Activated naive CD4-positive, alpha-beta T cell treated with anti-CD3 and anti-CD28 coated beads, Interleukin-2, amount 50 U/mL, for 24 hours (primary cell): ENCODE results near the gene C17orf50.
"Not testable (repeated sequence)": the region's sequence is repeated elsewhere in the genome, so short reads cannot be mapped to it uniquely, and the experiment has no call there.

Experiments used
- H3K27ac Mint-ChIP-seq: one replicate; pipeline ENCODE4 v1.8.0; 2021; ENCODE audit warnings: mild to moderate bottlenecking, mixed read lengths
- H3K27me3 Mint-ChIP-seq: one replicate; pipeline ENCODE4 v1.8.0; 2021; ENCODE audit warnings: mixed read lengths
- H3K36me3 Mint-ChIP-seq: one replicate; pipeline ENCODE4 v1.8.0; 2021; ENCODE audit warnings: mixed read lengths
- H3K4me1 Mint-ChIP-seq: one replicate; pipeline ENCODE4 v1.8.0; 2021; ENCODE audit warnings: mixed read lengths
- H3K4me3 Mint-ChIP-seq: one replicate; pipeline ENCODE4 v1.8.0; 2021; ENCODE audit warnings: mild to moderate bottlenecking, mixed read lengths
- H3K9me3 Mint-ChIP-seq: one replicate; pipeline ENCODE4 v1.8.0; 2021; ENCODE audit warnings: mixed read lengths

C17orf50 gene

GRCh38 chr17:35743626-35744328 is 16.9 kb upstream of the C17orf50 start:
- Mint-ChIP-seq H3K36me3 (no peaks in the 10 kb centered on the region), H3K27me3 (peaks cover 15% of the 10 kb centered on the region), H3K27ac (no peak overlapping the region), H3K4me3 (no peak overlapping the region), H3K9me3 (no peaks in the 10 kb centered on the region), H3K4me1 (peaks cover 16% of the 10 kb centered on the region)

- H3K9me3 Mint-ChIP-seq: no peaks in the 10 kb centered on the region
- H3K27ac Mint-ChIP-seq: no peak overlapping the region
- H3K4me1 Mint-ChIP-seq: peaks cover 18% of the 10 kb centered on the region
- no peaks in the 10 kb centered on the region for H3K36me3 Mint-ChIP-seq
- H3K4me3 Mint-ChIP-seq: no peak overlapping the region
- peaks cover 24% of the 10 kb centered on the region for H3K27me3 Mint-ChIP-seq
Measured at GRCh38 chr17:35744830-35745229, 15.9 kb upstream of the C17orf50 start.

GRCh38 chr17:35745246-35745645 is 15.4 kb upstream of the C17orf50 start:
- Mint-ChIP-seq H3K4me1 (peaks cover 17% of the 10 kb centered on the region), H3K27me3 (peaks cover 26% of the 10 kb centered on the region)

GRCh38 chr17:35745749-35746320 is 14.9 kb upstream of the C17orf50 start:
- H3K27me3 Mint-ChIP-seq: peaks cover 29% of the 10 kb centered on the region
- H3K4me3 Mint-ChIP-seq: no peak overlapping the region
- no peaks in the 10 kb centered on the region for H3K36me3 Mint-ChIP-seq
- H3K9me3 Mint-ChIP-seq: no peaks in the 10 kb centered on the region
- peaks cover 18% of the 10 kb centered on the region for H3K4me1 Mint-ChIP-seq
- H3K27ac Mint-ChIP-seq: no peak overlapping the region

More at GRCh38 chr17:35745246-35745645, 15.4 kb upstream of the C17orf50 start:
- no peaks in the 10 kb centered on the region for H3K36me3 Mint-ChIP-seq
- no peak overlapping the region for H3K4me3 Mint-ChIP-seq
- H3K27ac Mint-ChIP-seq: no peak overlapping the region
- H3K9me3 Mint-ChIP-seq: no peaks in the 10 kb centered on the region

- no peaks in the 10 kb centered on the region for H3K9me3 Mint-ChIP-seq
- no peak overlapping the region for H3K27ac Mint-ChIP-seq
- peaks cover 15% of the 10 kb centered on the region for H3K4me1 Mint-ChIP-seq
- no peaks in the 10 kb centered on the region for H3K36me3 Mint-ChIP-seq
- no peak overlapping the region for H3K4me3 Mint-ChIP-seq
- peaks cover 28% of the 10 kb centered on the region for H3K27me3 Mint-ChIP-seq
Measured at GRCh38 chr17:35747540-35748017, 13.1 kb upstream of the C17orf50 start.

GRCh38 chr17:35748341-35748841 is 12.3 kb upstream of the C17orf50 start:
- Mint-ChIP-seq H3K4me1 (peaks cover 15% of the 10 kb centered on the region), H3K4me3 (no peak overlapping the region), H3K36me3 (no peaks in the 10 kb centered on the region), H3K27me3 (peaks cover 27% of the 10 kb centered on the region), H3K27ac (no peak overlapping the region), H3K9me3 (no peaks in the 10 kb centered on the region)

GRCh38 chr17:35748979-35749378 is 11.7 kb upstream of the C17orf50 start:
- Mint-ChIP-seq H3K36me3 (no peaks in the 10 kb centered on the region), H3K9me3 (no peaks in the 10 kb centered on the region), H3K27ac (peak overlapping the region; percentile 14), H3K27me3 (peaks cover 24% of the 10 kb centered on the region), H3K4me1 (peaks cover 15% of the 10 kb centered on the region), H3K4me3 (no peak overlapping the region)

- Mint-ChIP-seq H3K36me3 (no peaks in the 10 kb centered on the region), H3K27me3 (peaks cover 22% of the 10 kb centered on the region), H3K9me3 (no peaks in the 10 kb centered on the region), H3K4me3 (no peak overlapping the region), H3K4me1 (peaks cover 15% of the 10 kb centered on the region), H3K27ac (peak overlapping the region; percentile 59)
Measured at GRCh38 chr17:35749560-35750412, 10.9 kb upstream of the C17orf50 start.

GRCh38 chr17:35750526-35751395 is 9.9 kb upstream of the C17orf50 start:
- peaks cover 15% of the 10 kb centered on the region for H3K4me1 Mint-ChIP-seq
- peaks cover 22% of the 10 kb centered on the region for H3K27me3 Mint-ChIP-seq
- no peaks in the 10 kb centered on the region for H3K36me3 Mint-ChIP-seq
- no peaks in the 10 kb centered on the region for H3K9me3 Mint-ChIP-seq
- H3K4me3 Mint-ChIP-seq: no peak overlapping the region
- peak overlapping the region; percentile 51 for H3K27ac Mint-ChIP-seq

GRCh38 chr17:35751541-35751940 is 9.1 kb upstream of the C17orf50 start:
- H3K4me3 Mint-ChIP-seq: not testable (repeated sequence)

GRCh38 chr17:35752471-35752870 is 8.2 kb upstream of the C17orf50 start:
- Mint-ChIP-seq H3K36me3 (no peaks in the 10 kb centered on the region), H3K27ac (no peak overlapping the region), H3K9me3 (no peaks in the 10 kb centered on the region), H3K4me3 (no peak overlapping the region), H3K27me3 (peaks cover 22% of the 10 kb centered on the region), H3K4me1 (peaks cover 15% of the 10 kb centered on the region)

More at GRCh38 chr17:35751541-35751940, 9.1 kb upstream of the C17orf50 start:
- not testable (repeated sequence) for H3K9me3 Mint-ChIP-seq, H3K36me3 Mint-ChIP-seq, H3K27ac Mint-ChIP-seq
- Mint-ChIP-seq H3K4me1 (peaks cover 15% of the 10 kb centered on the region), H3K27me3 (peaks cover 22% of the 10 kb centered on the region)

GRCh38 chr17:35752945-35753764 is 7.5 kb upstream of the C17orf50 start, which contains the start of gene GAS2L2:
GAS2L2 (minus strand) TSS chr17:35753239; CDS start chr17:35752850, 389 bp downstream.
- peaks cover 22% of the 10 kb centered on the region for H3K27me3 Mint-ChIP-seq
- no peak within 1 kb of the TSS for H3K4me3 Mint-ChIP-seq
- peaks cover 15% of the 10 kb centered on the region for H3K4me1 Mint-ChIP-seq
- H3K36me3 Mint-ChIP-seq: no peaks in the 10 kb centered on the region
- H3K9me3 Mint-ChIP-seq: no peaks in the 10 kb centered on the region
- H3K27ac Mint-ChIP-seq: no peak within 1 kb of the TSS

- no peaks in the 10 kb centered on the region for H3K36me3 Mint-ChIP-seq
- no peak overlapping the region for H3K27ac Mint-ChIP-seq
- H3K4me3 Mint-ChIP-seq: no peak overlapping the region
- no peaks in the 10 kb centered on the region for H3K27me3 Mint-ChIP-seq
- no peaks in the 10 kb centered on the region for H3K4me1 Mint-ChIP-seq
- H3K9me3 Mint-ChIP-seq: no peaks in the 10 kb centered on the region
Measured at GRCh38 chr17:35757243-35757642, 3.4 kb upstream of the C17orf50 start.

GRCh38 chr17:35761601-35762000 is 914 bp downstream of the C17orf50 start:
- peaks cover 9% of the 10 kb centered on the region for H3K4me1 Mint-ChIP-seq

More at GRCh38 chr17:35761601-35762000, 914 bp downstream of the C17orf50 start:
- Mint-ChIP-seq H3K36me3 (no peaks in the 10 kb centered on the region), H3K9me3 (no peaks in the 10 kb centered on the region), H3K27me3 (no peaks in the 10 kb centered on the region), H3K4me3 (no peak overlapping the region), H3K27ac (no peak overlapping the region)
